ENCODE measurements around the gene APIP. TPM values are rescaled to one million over a fixed set of nuclear protein-coding genes. Genes with fewer than 3 reads are reported as not detected.

APIP gene
- total RNA-seq, 1 experiment from 2014 or later = 24.3 TPM

GRCh38 chr11:34844463-34845112 lies 71.6 kb downstream of the APIP start (continued):
- TF ChIP-seq MLX (CRISPR knock-in tag; IDR thresholded peaks at IDR 0.05) = no peak
- no peak for TF ChIP-seq NFE2L1 (CRISPR knock-in tag; IDR thresholded peaks at IDR 0.05)
- no peak for TF ChIP-seq SMAD3 (CRISPR knock-in tag; IDR thresholded peaks at IDR 0.05; ENCODE audit: borderline replicate concordance)
- TF ChIP-seq FOXK1 (CRISPR knock-in tag; IDR thresholded peaks at IDR 0.05) = no peak
- TF ChIP-seq ARID4B (CRISPR knock-in tag; IDR thresholded peaks at IDR 0.05; ENCODE audit: borderline replicate concordance) = no peak
- TF ChIP-seq ZNF425 (CRISPR knock-in tag; conservative IDR thresholded peaks at IDR 0.05) = no peak

- Mint-ChIP-seq H3K4me3 (no peak overlapping the region), H3K36me3 (no peaks in the 10 kb centered on the region), H3K4me1 (no peaks in the 10 kb centered on the region), H3K27ac (no peak overlapping the region), H3K9me3 (no peaks in the 10 kb centered on the region), H3K27me3 (ENCODE audit: low read depth) (no peaks in the 10 kb centered on the region)
- TF ChIP-seq RORB (CRISPR knock-in tag; IDR thresholded peaks at IDR 0.05) (no peak), FOXP4 (CRISPR knock-in tag; IDR thresholded peaks at IDR 0.05) (no peak), GABPB1 (CRISPR knock-in tag; IDR thresholded peaks at IDR 0.05) (no peak), USF1 (CRISPR knock-in tag; IDR thresholded peaks at IDR 0.05) (no peak), RELA (CRISPR knock-in tag; IDR thresholded peaks at IDR 0.05; ENCODE audit: borderline replicate concordance) (no peak), FOXK1 (CRISPR knock-in tag; IDR thresholded peaks at IDR 0.05) (no peak), ZNF396 (CRISPR knock-in tag; IDR thresholded peaks at IDR 0.05; ENCODE audit: borderline replicate concordance) (no peak), ZSCAN18 (CRISPR knock-in tag; IDR thresholded peaks at IDR 0.05) (no peak), IRF1 (CRISPR knock-in tag; IDR thresholded peaks at IDR 0.05) (no peak), NFYB (CRISPR knock-in tag; conservative IDR thresholded peaks at IDR 0.05; ENCODE audit: low read depth) (no peak)
- ChIA-PET POLR2A (no interaction called here), CTCF (no interaction called here)
- DNase-seq (ENCODE audit: low spot score) (no peak), ATAC-seq (no peak)
Observed at GRCh38 chr11:34843271-34843670, 72.9 kb downstream of the APIP start.
